Measurements from ENCODE around the gene NAT8L.

Gene NAT8L

GRCh38 chr4:2072971-2073807 is 14.1 kb downstream of the NAT8L start:
- Histone ChIP-seq H2BK15ac (replicated peaks; ENCODE audit: low read depth) (no peak overlapping the region), H3K4me3 (ENCODE audit: low read length) (no peak overlapping the region), H3K27ac (ENCODE audit: low read depth, low read length) (no peak overlapping the region), H2AK5ac (ENCODE audit: low read length) (no peak overlapping the region), H4K8ac (ENCODE audit: low read depth, low read length) (no peak overlapping the region), H4K5ac (ENCODE audit: low read length) (no peak overlapping the region), H3K18ac (ENCODE audit: low read length) (no peak overlapping the region), H3K23ac (ENCODE audit: low read length) (no peak overlapping the region), H2BK5ac (ENCODE audit: low read length) (no peak overlapping the region), H3K4ac (ENCODE audit: low read depth, low read length) (no peak overlapping the region), H3K79me1 (ENCODE audit: low read length) (no peaks in the 10 kb centered on the region), H3K79me2 (ENCODE audit: control insufficient read depth, insufficient read depth, low read length) (no peaks in the 10 kb centered on the region), H3K4me2 (ENCODE audit: low read length) (no peak overlapping the region), H3K27me3 (ENCODE audit: insufficient read depth, low read length, poor library complexity) (no peaks in the 10 kb centered on the region), H3K56ac (ENCODE audit: low read length) (no peak overlapping the region), H3K9ac (ENCODE audit: low read length) (no peak overlapping the region), H3K36me3 (ENCODE audit: control insufficient read depth, insufficient read depth, low read length) (no peaks in the 10 kb centered on the region), H3K4me1 (ENCODE audit: control insufficient read depth, low read depth, low read length) (no peaks in the 10 kb centered on the region), H2BK120ac (ENCODE audit: low read depth, low read length) (no peak overlapping the region)
- DNase-seq = no peak
- WGBS (ENCODE audit: extremely low coverage, insufficient coverage, low lambda C conversion rate) = no CpG with 5 or more reads among the region's 20 CpGs

GRCh38 chr4:2073808-2074481 is 14.8 kb downstream of the NAT8L start:
- Histone ChIP-seq H3K27me3 (ENCODE audit: insufficient read depth, low read length, poor library complexity) (no peaks in the 10 kb centered on the region), H3K36me3 (ENCODE audit: control insufficient read depth, insufficient read depth, low read length) (no peaks in the 10 kb centered on the region), H2AK5ac (ENCODE audit: low read length) (no peak overlapping the region), H2BK120ac (ENCODE audit: low read depth, low read length) (no peak overlapping the region), H3K79me1 (ENCODE audit: low read length) (no peaks in the 10 kb centered on the region), H4K8ac (ENCODE audit: low read depth, low read length) (no peak overlapping the region), H3K18ac (ENCODE audit: low read length) (no peak overlapping the region), H3K9ac (ENCODE audit: low read length) (no peak overlapping the region), H3K4me2 (ENCODE audit: low read length) (no peak overlapping the region), H3K27ac (ENCODE audit: low read depth, low read length) (no peak overlapping the region), H2BK5ac (ENCODE audit: low read length) (no peak overlapping the region), H3K79me2 (ENCODE audit: control insufficient read depth, insufficient read depth, low read length) (no peaks in the 10 kb centered on the region), H3K4me3 (ENCODE audit: low read length) (no peak overlapping the region), H3K23ac (ENCODE audit: low read length) (no peak overlapping the region), H3K4me1 (ENCODE audit: control insufficient read depth, low read depth, low read length) (no peaks in the 10 kb centered on the region), H4K5ac (ENCODE audit: low read length) (no peak overlapping the region), H2BK15ac (replicated peaks; ENCODE audit: low read depth) (no peak overlapping the region), H3K56ac (ENCODE audit: low read length) (no peak overlapping the region), H3K4ac (ENCODE audit: low read depth, low read length) (no peak overlapping the region)
- DNase-seq = no peak
- no CpG with 5 or more reads among the region's 20 CpGs for WGBS (ENCODE audit: extremely low coverage, insufficient coverage, low lambda C conversion rate)

GRCh38 chr4:2074588-2074987 is 15.5 kb downstream of the NAT8L start:
- no peak overlapping the region for H3K4me2 ChIP-seq (ENCODE audit: low read length)
- no CpG with 5 or more reads among the region's 11 CpGs for WGBS (ENCODE audit: extremely low coverage, insufficient coverage, low lambda C conversion rate)
- H4K8ac ChIP-seq (ENCODE audit: low read depth, low read length) = no peak overlapping the region
- H3K9ac ChIP-seq (ENCODE audit: low read length) = no peak overlapping the region
- H2BK120ac ChIP-seq (ENCODE audit: low read depth, low read length) = no peak overlapping the region
- H3K27me3 ChIP-seq (ENCODE audit: insufficient read depth, low read length, poor library complexity) = no peaks in the 10 kb centered on the region
- no peaks in the 10 kb centered on the region for H3K79me1 ChIP-seq (ENCODE audit: low read length)
- no peaks in the 10 kb centered on the region for H3K4me1 ChIP-seq (ENCODE audit: control insufficient read depth, low read depth, low read length)
- H3K36me3 ChIP-seq (ENCODE audit: control insufficient read depth, insufficient read depth, low read length) = no peaks in the 10 kb centered on the region
- H3K23ac ChIP-seq (ENCODE audit: low read length) = no peak overlapping the region
- H2BK5ac ChIP-seq (ENCODE audit: low read length) = no peak overlapping the region
- no peak overlapping the region for H3K56ac ChIP-seq (ENCODE audit: low read length)
- no peak overlapping the region for H3K4ac ChIP-seq (ENCODE audit: low read depth, low read length)
- H2AK5ac ChIP-seq (ENCODE audit: low read length) = no peak overlapping the region
- DNase-seq = no peak
- no peak overlapping the region for H4K5ac ChIP-seq (ENCODE audit: low read length)
- no peak overlapping the region for H2BK15ac ChIP-seq (replicated peaks; ENCODE audit: low read depth)
- H3K4me3 ChIP-seq (ENCODE audit: low read length) = no peak overlapping the region
- no peak overlapping the region for H3K18ac ChIP-seq (ENCODE audit: low read length)
- H3K27ac ChIP-seq (ENCODE audit: low read depth, low read length) = no peak overlapping the region
- no peaks in the 10 kb centered on the region for H3K79me2 ChIP-seq (ENCODE audit: control insufficient read depth, insufficient read depth, low read length)

- no peak overlapping the region for H2BK5ac ChIP-seq (ENCODE audit: low read length)
- H4K5ac ChIP-seq (ENCODE audit: low read length) = no peak overlapping the region
- no peak overlapping the region for H3K18ac ChIP-seq (ENCODE audit: low read length)
- no peak overlapping the region for H2BK15ac ChIP-seq (replicated peaks; ENCODE audit: low read depth)
- H2AK5ac ChIP-seq (ENCODE audit: low read length) = no peak overlapping the region
- no peaks in the 10 kb centered on the region for H3K79me1 ChIP-seq (ENCODE audit: low read length)
- no peak overlapping the region for H2BK120ac ChIP-seq (ENCODE audit: low read depth, low read length)
- no peak for DNase-seq
- H3K4me3 ChIP-seq (ENCODE audit: low read length) = no peak overlapping the region
- H3K4ac ChIP-seq (ENCODE audit: low read depth, low read length) = no peak overlapping the region
- no peak overlapping the region for H3K27ac ChIP-seq (ENCODE audit: low read depth, low read length)
- H3K36me3 ChIP-seq (ENCODE audit: control insufficient read depth, insufficient read depth, low read length) = no peaks in the 10 kb centered on the region
- H3K4me2 ChIP-seq (ENCODE audit: low read length) = no peak overlapping the region
- no CpG with 5 or more reads among the region's 12 CpGs for WGBS (ENCODE audit: extremely low coverage, insufficient coverage, low lambda C conversion rate)
- H3K27me3 ChIP-seq (ENCODE audit: insufficient read depth, low read length, poor library complexity) = no peaks in the 10 kb centered on the region
- no peaks in the 10 kb centered on the region for H3K4me1 ChIP-seq (ENCODE audit: control insufficient read depth, low read depth, low read length)
- H3K23ac ChIP-seq (ENCODE audit: low read length) = no peak overlapping the region
- no peak overlapping the region for H3K56ac ChIP-seq (ENCODE audit: low read length)
- H4K8ac ChIP-seq (ENCODE audit: low read depth, low read length) = no peak overlapping the region
- no peak overlapping the region for H3K9ac ChIP-seq (ENCODE audit: low read length)
- no peaks in the 10 kb centered on the region for H3K79me2 ChIP-seq (ENCODE audit: control insufficient read depth, insufficient read depth, low read length)
Observed at GRCh38 chr4:2075171-2075986, 16.3 kb downstream of the NAT8L start.

DNA sequence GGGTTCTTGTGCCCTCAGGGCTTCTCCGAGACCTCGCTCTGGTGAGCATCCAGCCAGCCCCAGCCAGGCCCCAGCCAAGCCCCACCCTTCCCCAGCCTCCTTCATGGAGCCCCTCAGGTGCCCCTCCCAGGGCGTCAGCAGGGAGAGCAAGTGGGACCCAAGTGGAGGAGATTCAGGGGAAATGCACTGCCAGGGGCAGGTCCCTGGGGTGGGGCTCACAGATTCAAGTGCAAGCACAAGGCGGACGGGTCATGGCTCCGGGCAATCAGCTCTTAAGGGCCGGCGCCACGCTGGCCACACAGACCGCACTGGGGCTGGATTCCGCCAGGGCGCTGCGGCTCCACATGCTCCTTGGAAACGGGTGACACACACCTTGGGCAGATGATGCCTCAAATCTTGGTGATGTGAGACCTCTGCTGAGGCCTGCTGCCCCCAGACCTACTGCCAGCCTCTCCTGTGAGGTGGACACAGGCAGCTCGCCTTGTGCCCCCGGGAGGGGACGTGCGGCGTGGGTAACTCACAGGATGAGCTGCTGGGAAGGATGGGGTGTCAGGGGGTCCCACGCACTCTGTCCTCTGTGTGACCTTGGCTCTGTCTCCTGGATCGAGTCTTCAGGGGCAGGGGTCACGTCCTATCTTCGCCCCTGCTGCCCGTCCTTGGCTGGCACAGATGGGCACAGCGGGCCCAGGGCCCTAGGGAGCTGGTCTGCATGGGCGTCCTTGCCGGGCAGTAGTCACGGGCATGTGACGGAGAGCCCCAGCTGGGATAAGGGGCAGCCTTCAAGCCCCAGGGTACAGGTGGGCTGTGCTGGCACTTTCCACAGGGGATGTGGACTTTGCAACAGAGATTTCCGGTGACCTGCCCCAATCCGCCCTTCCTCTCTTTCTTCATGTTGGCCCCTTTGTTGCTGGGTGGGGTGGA is 17.1 kb downstream of the NAT8L start:
- Histone ChIP-seq H3K79me2 (ENCODE audit: control insufficient read depth, insufficient read depth, low read length) (no peaks in the 10 kb centered on the region), H3K27ac (ENCODE audit: low read depth, low read length) (no peak overlapping the region), H3K27me3 (ENCODE audit: insufficient read depth, low read length, poor library complexity) (no peaks in the 10 kb centered on the region), H3K4me1 (ENCODE audit: control insufficient read depth, low read depth, low read length) (no peaks in the 10 kb centered on the region), H3K36me3 (ENCODE audit: control insufficient read depth, insufficient read depth, low read length) (no peaks in the 10 kb centered on the region), H2BK120ac (ENCODE audit: low read depth, low read length) (no peak overlapping the region), H3K56ac (ENCODE audit: low read length) (no peak overlapping the region), H3K4ac (ENCODE audit: low read depth, low read length) (no peak overlapping the region), H4K5ac (ENCODE audit: low read length) (no peak overlapping the region), H3K18ac (ENCODE audit: low read length) (no peak overlapping the region), H3K4me3 (ENCODE audit: low read length) (no peak overlapping the region), H3K79me1 (ENCODE audit: low read length) (no peaks in the 10 kb centered on the region), H3K23ac (ENCODE audit: low read length) (no peak overlapping the region), H2BK5ac (ENCODE audit: low read length) (no peak overlapping the region), H2BK15ac (replicated peaks; ENCODE audit: low read depth) (no peak overlapping the region), H3K9ac (ENCODE audit: low read length) (no peak overlapping the region), H3K4me2 (ENCODE audit: low read length) (no peak overlapping the region), H2AK5ac (ENCODE audit: low read length) (no peak overlapping the region), H4K8ac (ENCODE audit: low read depth, low read length) (no peak overlapping the region)
- no CpG with 5 or more reads among the region's 31 CpGs for WGBS (ENCODE audit: extremely low coverage, insufficient coverage, low lambda C conversion rate)
- DNase-seq = no peak
